Measurements from ENCODE around the gene TSPO2. TPM values are rescaled to one million over a fixed set of nuclear protein-coding genes. Genes with fewer than 3 reads are reported as not detected.

Gene TSPO2
- total RNA-seq, 1 donor from 2014 or later = not detected

- H3K4me3 Mint-ChIP-seq (ENCODE audit: unreplicated experiment) = no peak overlapping the region
- H3K27me3 Mint-ChIP-seq (ENCODE audit: unreplicated experiment) = no peaks in the 10 kb centered on the region
- TF ChIP-seq CTCF (IDR thresholded peaks at IDR 0.05; ENCODE audit: partially characterized antibody, unreplicated experiment) = no peak
- H3K4me1 Mint-ChIP-seq (ENCODE audit: low read depth, unreplicated experiment) = peaks cover 29% of the 10 kb centered on the region
- H3K9me3 Mint-ChIP-seq (ENCODE audit: unreplicated experiment) = peaks cover 3% of the 10 kb centered on the region
- H3K27ac Mint-ChIP-seq (ENCODE audit: unreplicated experiment) = no peak overlapping the region
- H3K36me3 Mint-ChIP-seq (ENCODE audit: unreplicated experiment) = no peaks in the 10 kb centered on the region
- DNase-seq = no peak
Measured at GRCh38 chr6:41062056-41062455, 19.8 kb downstream of the TSPO2 start.

- DNase-seq = no peak
- Mint-ChIP-seq H3K4me1 (ENCODE audit: low read depth, unreplicated experiment) (peaks cover 26% of the 10 kb centered on the region), H3K27me3 (ENCODE audit: unreplicated experiment) (no peaks in the 10 kb centered on the region), H3K9me3 (ENCODE audit: unreplicated experiment) (no peaks in the 10 kb centered on the region), H3K4me3 (ENCODE audit: unreplicated experiment) (no peak overlapping the region), H3K27ac (ENCODE audit: unreplicated experiment) (peak overlapping the region; percentile 53), H3K36me3 (ENCODE audit: unreplicated experiment) (no peaks in the 10 kb centered on the region)
- no peak for TF ChIP-seq CTCF (IDR thresholded peaks at IDR 0.05; ENCODE audit: partially characterized antibody, unreplicated experiment)
Measured at GRCh38 chr6:41063884-41064285, 21.6 kb downstream of the TSPO2 start.

DNA sequence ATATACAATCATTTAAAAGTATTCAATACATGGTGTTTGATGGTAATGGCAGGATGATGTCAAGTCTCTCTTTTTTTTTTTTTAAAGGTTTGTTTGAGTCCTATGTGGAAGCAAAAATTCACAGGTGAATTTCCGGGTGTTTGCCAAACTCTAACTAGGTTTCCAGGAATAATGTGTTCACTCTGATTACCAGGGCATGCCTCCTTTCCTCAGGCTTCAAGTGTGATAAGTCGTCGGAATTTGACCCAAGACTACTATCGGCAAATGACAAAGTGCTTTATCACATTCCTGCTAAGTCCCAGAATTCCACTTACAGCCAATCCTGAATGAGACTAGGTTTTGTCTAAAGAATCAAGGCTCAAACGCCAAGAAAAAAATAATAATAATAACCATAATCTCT is 22.6 kb downstream of the TSPO2 start:
- H3K4me3 Mint-ChIP-seq (ENCODE audit: unreplicated experiment) = no peak overlapping the region

DNA sequence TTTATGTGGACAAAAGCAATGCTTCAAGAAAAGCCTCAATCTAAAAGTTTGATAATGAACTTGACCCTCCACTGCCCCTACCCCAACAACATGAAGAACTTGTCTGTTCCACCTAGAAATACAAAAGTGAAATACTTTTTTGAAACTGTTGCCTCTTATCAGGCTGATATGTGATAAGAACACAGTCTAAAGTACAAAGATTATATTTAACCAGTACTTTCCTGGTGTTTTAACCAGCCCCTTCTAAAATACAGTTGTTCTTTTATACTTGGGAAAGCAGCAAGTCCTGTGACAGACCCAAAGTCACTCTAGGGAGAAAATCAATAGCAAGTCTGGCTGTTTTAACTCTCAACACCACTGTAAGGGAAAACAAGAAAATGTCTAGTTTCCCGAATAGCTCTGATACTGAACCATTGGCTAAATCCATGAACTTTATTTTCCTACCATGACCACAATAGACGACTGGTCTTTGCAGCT is 23.3 kb downstream of the TSPO2 start:
- TF ChIP-seq CTCF (IDR thresholded peaks at IDR 0.05; ENCODE audit: partially characterized antibody, unreplicated experiment) = no peak
- no peaks in the 10 kb centered on the region for H3K27me3 Mint-ChIP-seq (ENCODE audit: unreplicated experiment)
- DNase-seq = no peak
- no peak overlapping the region for H3K27ac Mint-ChIP-seq (ENCODE audit: unreplicated experiment)
- no peaks in the 10 kb centered on the region for H3K36me3 Mint-ChIP-seq (ENCODE audit: unreplicated experiment)
- peaks cover 29% of the 10 kb centered on the region for H3K4me1 Mint-ChIP-seq (ENCODE audit: low read depth, unreplicated experiment)
- no peak overlapping the region for H3K4me3 Mint-ChIP-seq (ENCODE audit: unreplicated experiment)
- no peaks in the 10 kb centered on the region for H3K9me3 Mint-ChIP-seq (ENCODE audit: unreplicated experiment)

More for the DNA sequence above, 22.6 kb downstream of the TSPO2 start:
- no peak for DNase-seq
- H3K4me1 Mint-ChIP-seq (ENCODE audit: low read depth, unreplicated experiment) = peaks cover 27% of the 10 kb centered on the region
- H3K9me3 Mint-ChIP-seq (ENCODE audit: unreplicated experiment) = no peaks in the 10 kb centered on the region
- no peaks in the 10 kb centered on the region for H3K27me3 Mint-ChIP-seq (ENCODE audit: unreplicated experiment)
- no peak overlapping the region for H3K27ac Mint-ChIP-seq (ENCODE audit: unreplicated experiment)
- H3K36me3 Mint-ChIP-seq (ENCODE audit: unreplicated experiment) = no peaks in the 10 kb centered on the region
- no peak for TF ChIP-seq CTCF (IDR thresholded peaks at IDR 0.05; ENCODE audit: partially characterized antibody, unreplicated experiment)

GRCh38 chr6:41066867-41067304 is 24.6 kb downstream of the TSPO2 start:
- Mint-ChIP-seq H3K27ac (ENCODE audit: unreplicated experiment) (no peak overlapping the region), H3K9me3 (ENCODE audit: unreplicated experiment) (no peaks in the 10 kb centered on the region), H3K27me3 (ENCODE audit: unreplicated experiment) (no peaks in the 10 kb centered on the region), H3K4me3 (ENCODE audit: unreplicated experiment) (no peak overlapping the region), H3K36me3 (ENCODE audit: unreplicated experiment) (no peaks in the 10 kb centered on the region), H3K4me1 (ENCODE audit: low read depth, unreplicated experiment) (peaks cover 36% of the 10 kb centered on the region)
- peak; percentile 78 for DNase-seq
- peak; percentile 97 for TF ChIP-seq CTCF (IDR thresholded peaks at IDR 0.05; ENCODE audit: partially characterized antibody, unreplicated experiment)

Data from glutamatergic neuron (in vitro differentiated cells).